ENCODE results near the gene NOXRED1.

Gene NOXRED1

GRCh38 chr14:77403768-77404167 is 19.6 kb downstream of the NOXRED1 start:
- Histone ChIP-seq H3K4me3 (ENCODE audit: low read depth, low read length) (no peak overlapping the region), H3K9me3 (no peaks in the 10 kb centered on the region), H3K4me1 (no peaks in the 10 kb centered on the region), H3K36me3 (no peaks in the 10 kb centered on the region), H3K27me3 (no peaks in the 10 kb centered on the region)
- no peak for DNase-seq
- TF ChIP-seq CTCF (IDR thresholded peaks at IDR 0.05; ENCODE audit: low read depth, low read length) = no peak

GRCh38 chr14:77400216-77400615 is 23.1 kb downstream of the NOXRED1 start:
- TF ChIP-seq CTCF (IDR thresholded peaks at IDR 0.05; ENCODE audit: low read depth, low read length) = no peak

GRCh38 chr14:77390188-77390587 is 33.1 kb downstream of the NOXRED1 start:
- Histone ChIP-seq H3K9me3 (no peaks in the 10 kb centered on the region), H3K36me3 (no peaks in the 10 kb centered on the region), H3K27me3 (no peaks in the 10 kb centered on the region), H3K4me1 (no peaks in the 10 kb centered on the region), H3K4me3 (ENCODE audit: low read depth, low read length) (no peak overlapping the region)
- no peak for TF ChIP-seq CTCF (IDR thresholded peaks at IDR 0.05; ENCODE audit: low read depth, low read length)
- DNase-seq = no peak

More at GRCh38 chr14:77400216-77400615, 23.1 kb downstream of the NOXRED1 start:
- Histone ChIP-seq H3K27me3 (no peaks in the 10 kb centered on the region), H3K9me3 (no peaks in the 10 kb centered on the region; the same call in 1 of the 2 replicates), H3K4me1 (no peaks in the 10 kb centered on the region), H3K36me3 (no peaks in the 10 kb centered on the region), H3K4me3 (ENCODE audit: low read depth, low read length) (no peak overlapping the region)
- DNase-seq = no peak

GRCh38 chr14:77378701-77379100 is 44.6 kb downstream of the NOXRED1 start:
- H3K4me3 ChIP-seq (ENCODE audit: low read depth, low read length) = no peak overlapping the region
- no peak for TF ChIP-seq CTCF (IDR thresholded peaks at IDR 0.05; ENCODE audit: low read depth, low read length)
- peaks cover 4% of the 10 kb centered on the region; the same call in 1 of the 2 replicates for H3K4me1 ChIP-seq
- no peaks in the 10 kb centered on the region for H3K9me3 ChIP-seq
- no peaks in the 10 kb centered on the region for H3K36me3 ChIP-seq
- DNase-seq = no peak
- no peaks in the 10 kb centered on the region for H3K27me3 ChIP-seq

- Histone ChIP-seq H3K4me1 (peaks cover 4% of the 10 kb centered on the region; the same call in 1 of the 2 replicates), H3K27me3 (no peaks in the 10 kb centered on the region), H3K4me3 (ENCODE audit: low read depth, low read length) (peak overlapping the region; percentile 88), H3K9me3 (no peaks in the 10 kb centered on the region), H3K36me3 (no peaks in the 10 kb centered on the region)
- no peak for DNase-seq
- TF ChIP-seq CTCF (IDR thresholded peaks at IDR 0.05; ENCODE audit: low read depth, low read length) = no peak
Measured at GRCh38 chr14:77377502-77377844, 45.9 kb downstream of the NOXRED1 start.

- no peaks in the 10 kb centered on the region for H3K9me3 ChIP-seq
- TF ChIP-seq CTCF (IDR thresholded peaks at IDR 0.05; ENCODE audit: low read depth, low read length) = 0 out of 2 replicates have a peak, but pooled peaks have one; percentile 7
- H3K27me3 ChIP-seq = no peaks in the 10 kb centered on the region
- peak; percentile 92 for DNase-seq
- H3K36me3 ChIP-seq = no peaks in the 10 kb centered on the region
- peak within 1 kb of the TSS; percentile 88 for H3K4me3 ChIP-seq (ENCODE audit: low read depth, low read length)
- H3K4me1 ChIP-seq = peaks cover 4% of the 10 kb centered on the region; the same call in 1 of the 2 replicates
Measured at GRCh38 chr14:77376771-77377501, 46.4 kb downstream of the NOXRED1 start, which contains the start of the genes SAMD15 and TMED8. Gene SAMD15, plus strand, starts transcription at chr14:77377379. Its CDS starts 40 bp downstream, at chr14:77377419. Gene TMED8, minus strand, starts transcription at chr14:77377094. Its CDS starts 41 bp downstream, at chr14:77377053.
